ENCODE measurements around the gene ZNF76.

The ZNF76 gene

GRCh38 chr6:35342258-35343091 lies 82.9 kb downstream of the ZNF76 start, which contains the start of gene PPARD:
TSS of gene PPARD (plus strand) at chr6:35342558. CDS start at chr6:35411088, 68,530 bp downstream.
- Mint-ChIP-seq H3K27ac (peak within 1 kb of the TSS; percentile 74), H3K4me1 (peaks cover 47% of the 10 kb centered on the region), H3K27me3 (no peaks in the 10 kb centered on the region), H3K36me3 (peaks cover 9% of the 10 kb centered on the region), H3K4me3 (peak within 1 kb of the TSS; percentile 84), H3K9me3 (no peaks in the 10 kb centered on the region)
- ATAC-seq, result peak; percentile 100

DNA sequence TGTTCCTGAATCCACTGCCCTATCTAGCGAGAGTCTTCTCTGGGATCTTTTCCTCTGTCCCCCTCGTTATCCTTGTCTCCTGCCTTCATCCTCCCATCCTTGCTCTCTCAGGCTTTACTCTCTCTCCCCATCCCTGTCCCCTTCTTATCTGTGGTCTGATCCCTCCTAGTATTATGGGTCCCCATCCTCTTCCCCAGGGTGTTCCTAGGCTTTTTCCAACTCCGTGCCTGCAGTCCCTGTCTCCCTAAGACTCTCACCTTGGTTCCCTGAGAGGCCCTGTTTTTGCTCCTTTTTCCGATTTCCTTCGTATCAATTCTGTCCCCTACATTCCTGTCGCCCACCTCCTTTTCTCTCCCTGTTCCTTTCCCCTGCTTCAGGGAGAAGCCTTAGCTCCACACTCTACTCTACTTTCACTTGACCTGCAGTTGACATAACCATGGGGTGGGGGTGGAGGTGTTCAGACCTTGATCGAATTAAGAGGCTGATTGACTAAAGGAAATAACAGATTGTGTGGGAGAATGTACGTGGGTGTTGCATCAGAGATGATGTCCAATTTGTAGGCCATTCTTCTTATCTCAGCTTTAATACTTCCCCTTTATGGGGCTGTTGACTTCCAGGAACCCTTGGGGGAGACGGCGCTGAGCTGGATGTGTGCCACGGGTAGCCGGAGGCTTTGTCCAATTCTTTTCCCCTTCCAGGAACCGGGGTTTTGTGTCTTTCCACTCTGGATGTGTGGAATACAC lies 83.7 kb downstream of the ZNF76 start:
- no peak for ATAC-seq
- Mint-ChIP-seq H3K36me3 (peaks cover 11% of the 10 kb centered on the region), H3K4me3 (peak overlapping the region; percentile 84), H3K4me1 (peaks cover 49% of the 10 kb centered on the region), H3K9me3 (no peaks in the 10 kb centered on the region), H3K27ac (peak overlapping the region; percentile 74), H3K27me3 (no peaks in the 10 kb centered on the region)

GRCh38 chr6:35343835-35344550 lies 84.5 kb downstream of the ZNF76 start:
- no peaks in the 10 kb centered on the region for H3K9me3 Mint-ChIP-seq
- peaks cover 50% of the 10 kb centered on the region for H3K4me1 Mint-ChIP-seq
- H3K36me3 Mint-ChIP-seq, result peaks cover 17% of the 10 kb centered on the region
- peak overlapping the region; percentile 74 for H3K27ac Mint-ChIP-seq
- H3K4me3 Mint-ChIP-seq, result peak overlapping the region; percentile 84
- no peak for ATAC-seq
- no peaks in the 10 kb centered on the region for H3K27me3 Mint-ChIP-seq

Data from stimulated activated memory B cell treated with anti-CD40 and anti-IgM and Interleukin-4, amounts not matched to agents 10 μg/mL and 1 μg/mL and 100 μg/mL, for 72 hours (primary cell).